Thoracic aorta (tissue), 2 donors: Measurements from ENCODE around the gene CMPK1. TPM values are rescaled to one million over a fixed set of nuclear protein-coding genes. Genes with fewer than 3 reads are reported as not detected.

Experiments
- ATAC-seq: fragments of 150-250 bp; one replicate; pipeline ENCODE4 v1.8.0; 2017; ENCODE audit warnings: low read depth; ENCODE audit not compliant: insufficient number of reproducible peaks, low FRiP score
- DNase-seq: peaks from one replicate; pipeline ENCODE4 v3.0.0-alpha.2; 2020; ENCODE audit warnings: low spot score
- H3K27ac ChIP-seq, 2 donors: fragments of 200-600 bp; sonication (generic); 1 replicate in 1 of 2; 2 replicates in 1 of 2; pipeline ENCODE4 v1.5.1; 2016; ENCODE audit warnings: mild to moderate bottlenecking in 2 of 2, moderate library complexity in 2 of 2
- H3K27me3 ChIP-seq: fragments of 200-600 bp; sonication (generic); replicated peaks from 2 replicates; pipeline ENCODE4 v1.6.0; 2016; ENCODE audit warnings: mild to moderate bottlenecking; ENCODE audit not compliant: insufficient read depth
- H3K36me3 ChIP-seq: fragments of 200-600 bp; sonication (generic); one replicate; pipeline ENCODE4 v1.5.1; 2016
- H3K4me1 ChIP-seq, 2 donors: fragments of 200-600 bp; sonication (generic); 1 replicate in 1 of 2; 2 replicates in 1 of 2; pipeline versions ENCODE4 v1.5.1 to v1.6.0; 2016; ENCODE audit warnings: low read depth in 2 of 2, mild to moderate bottlenecking in 1 of 2; ENCODE audit not compliant: control insufficient read depth in 1 of 2
- H3K4me3 ChIP-seq: fragments of 200-600 bp; sonication (generic); 2 replicates; pipeline ENCODE4 v1.5.1; 2016; ENCODE audit warnings: mild to moderate bottlenecking
- H3K9me3 ChIP-seq: fragments of 200-600 bp; sonication (generic); 2 replicates; pipeline ENCODE4 v1.5.1; 2016
- CTCF ChIP-seq: fragments of 200-600 bp; sonication (generic); IDR thresholded peaks from one replicate; pipeline ENCODE4 v1.5.1; 2019; ENCODE audit warnings: antibody characterized with exemption
- total RNA-seq, 2 donors: library from RNA; depleted of rRNA; stranded (reverse); fragments of >200 nt; gene quantifications; one replicate each; pipeline versions ENCODE4 v1.1.0 to v1.2.3, GENCODE V29; 2016

Gene CMPK1
- total RNA-seq, 2 donors from 2014 or later: 117 to 146 TPM

- no peak for DNase-seq
- H3K9me3 ChIP-seq: no peaks in the 10 kb centered on the region
- TF ChIP-seq CTCF: no peak
- H3K36me3 ChIP-seq: peaks cover 5% of the 10 kb centered on the region
- no peaks in the 10 kb centered on the region for H3K27me3 ChIP-seq
- H3K4me3 ChIP-seq: no peak overlapping the region
- H3K27ac ChIP-seq: no peak overlapping the region
- ATAC-seq: no peak
- peaks cover 0 to 12% of the 10 kb centered on the region in 2 donors for H3K4me1 ChIP-seq
These were observed 51.4 kb downstream of the CMPK1 start for GRCh38 chr1:47385020-47385419.

DNA sequence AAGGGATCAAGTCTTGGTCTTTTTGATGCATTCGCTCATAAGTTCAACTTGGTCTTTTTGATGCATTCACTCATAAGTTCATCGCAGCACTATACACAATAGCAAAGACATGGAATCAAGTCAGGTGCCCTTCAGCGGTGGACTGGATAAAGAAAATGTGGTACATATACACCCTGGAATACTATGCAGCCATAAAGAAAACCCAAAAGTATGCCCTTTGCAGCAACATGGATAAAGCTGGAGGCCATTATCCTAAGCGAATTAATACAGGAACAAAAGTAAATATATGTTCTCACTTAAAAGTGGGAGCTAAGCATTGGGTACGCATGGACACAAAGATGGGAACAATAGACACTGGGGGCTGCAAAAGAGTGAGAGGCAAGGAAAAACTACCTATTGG is 52.7 kb downstream of the CMPK1 start:
- H3K4me3 ChIP-seq: no peak overlapping the region
- no peak for ATAC-seq
- no peak overlapping the region for H3K27ac ChIP-seq
- DNase-seq: no peak
- H3K9me3 ChIP-seq: no peaks in the 10 kb centered on the region
- TF ChIP-seq CTCF: no peak
- peaks cover 0 to 4% of the 10 kb centered on the region in 2 donors for H3K4me1 ChIP-seq
- peaks cover 5% of the 10 kb centered on the region for H3K36me3 ChIP-seq
- H3K27me3 ChIP-seq: no peaks in the 10 kb centered on the region

DNA sequence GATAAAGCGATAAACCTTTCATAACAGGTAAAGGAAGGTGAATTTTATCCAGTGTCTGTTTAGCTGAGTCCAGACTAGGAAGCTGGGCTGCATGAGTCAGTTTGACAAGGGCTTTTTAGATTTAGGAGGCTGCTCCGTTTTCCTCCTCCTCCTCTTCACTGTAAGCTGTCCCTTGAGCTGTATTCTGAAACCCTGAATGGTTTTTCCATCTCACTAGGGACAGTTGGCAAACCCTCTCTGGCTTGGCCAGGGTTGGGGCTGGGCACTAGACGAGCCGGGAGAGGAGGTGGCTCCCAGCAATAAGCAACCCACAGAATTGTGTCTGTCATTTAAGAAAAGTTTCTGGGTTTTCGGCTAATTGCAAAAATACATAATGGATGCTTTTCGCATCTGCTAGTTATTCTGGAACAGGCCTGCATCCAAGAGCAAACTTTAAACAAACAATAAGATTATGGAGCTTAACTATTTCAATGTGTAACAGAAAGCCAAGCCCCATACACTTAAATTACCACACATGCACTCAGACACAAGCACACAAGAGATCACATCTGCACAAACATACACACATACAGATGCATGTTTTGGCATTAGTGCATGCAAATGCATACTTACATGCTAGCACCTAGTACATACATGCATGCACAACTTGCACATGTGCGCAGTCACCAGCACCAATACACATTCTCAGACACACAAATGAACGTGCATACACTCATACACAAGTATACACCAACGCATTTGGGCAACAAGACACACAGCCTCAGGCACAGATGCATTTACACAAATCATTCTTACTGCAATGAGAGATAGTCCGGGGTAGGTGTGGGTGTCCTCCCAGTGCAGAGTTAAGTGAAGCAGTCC is 54.7 kb downstream of the CMPK1 start:
- Histone ChIP-seq H3K4me1 (no peaks in the 10 kb centered on the region), H3K9me3 (no peaks in the 10 kb centered on the region), H3K36me3 (peaks cover 4% of the 10 kb centered on the region), H3K27me3 (no peaks in the 10 kb centered on the region), H3K4me3 (no peak overlapping the region), H3K27ac (no peak overlapping the region)
- no peak for ATAC-seq
- no peak for TF ChIP-seq CTCF
- no peak for DNase-seq

- Histone ChIP-seq H3K27me3 (no peaks in the 10 kb centered on the region), H3K4me1 (no peaks in the 10 kb centered on the region), H3K36me3 (no peaks in the 10 kb centered on the region), H3K9me3 (no peaks in the 10 kb centered on the region), H3K27ac (no peak overlapping the region), H3K4me3 (no peak overlapping the region)
- peak; percentile 72 for TF ChIP-seq CTCF
- peak; percentile 48 for ATAC-seq
- no peak for DNase-seq
These were observed 55.3 kb downstream of the CMPK1 start for GRCh38 chr1:47388891-47389238.

- ATAC-seq: no peak
- Histone ChIP-seq H3K4me1 (no peaks in the 10 kb centered on the region), H3K9me3 (no peaks in the 10 kb centered on the region), H3K36me3 (no peaks in the 10 kb centered on the region), H3K4me3 (no peak overlapping the region), H3K27me3 (no peaks in the 10 kb centered on the region), H3K27ac (no peak overlapping the region)
- no peak for TF ChIP-seq CTCF
- no peak for DNase-seq
These were observed 56.1 kb downstream of the CMPK1 start for GRCh38 chr1:47389731-47390130.
